Naive thymus-derived CD4-positive, alpha-beta T cell (primary cell): ENCODE measurements around the gene DMD. TPM values are rescaled to one million over a fixed set of nuclear protein-coding genes. Genes with fewer than 3 reads are reported as not detected.

Experiments used
- ATAC-seq: fragments of 150-1000 bp; cut with Tn5 transposase; 2 replicates; pipeline ENCODE4 v1.10.0; 2021; ENCODE audit warnings: mild to moderate bottlenecking, moderate library complexity
- CTCF ChIA-PET: fragments of 350-600 bp; sonication (Branson Sonifier 250); formaldehyde crosslinking; loops from one replicate; lab custom pipeline; 2021; ENCODE audit warnings: antibody characterized with exemption; lab: Charles Lee
- POLR2A ChIA-PET: fragments of 350-600 bp; sonication (Branson Sonifier 250); formaldehyde crosslinking; loops from one replicate; lab custom pipeline; 2021; ENCODE audit warnings: antibody characterized with exemption, inconsistent platforms; lab: Charles Lee
- DNase-seq, 9 donors: peaks; one replicate each; pipeline versions ENCODE4 v3.0.0 to v3.0.0-alpha.2; 2020 to 2022; ENCODE audit warnings: mixed read lengths in 1 of 9
- H3K27ac ChIP-seq: one replicate; pipeline ENCODE4 v1.7.0; 2013; ENCODE audit warnings: mild to moderate bottlenecking, low read depth, low read length, moderate library complexity
- H3K27me3 ChIP-seq, 2 donors: one replicate each; pipeline ENCODE4 v1.7.0; 2013; ENCODE audit warnings: low read length in 2 of 2, mild to moderate bottlenecking in 2 of 2, moderate library complexity in 2 of 2; ENCODE audit not compliant: control insufficient read depth in 2 of 2, insufficient read depth in 2 of 2
- H3K36me3 ChIP-seq, 3 experiments: 1 replicate in 2 of 3; 2 replicates in 1 of 3; pipeline ENCODE4 v1.7.0; 2013; ENCODE audit warnings: low read length in 3 of 3, mild to moderate bottlenecking in 3 of 3, moderate library complexity in 1 of 3; ENCODE audit not compliant: insufficient read depth in 3 of 3, control insufficient read depth in 2 of 3
- H3K4me1 ChIP-seq, 2 donors: one replicate each; pipeline ENCODE4 v1.7.0; 2013; ENCODE audit warnings: low read length in 2 of 2, mild to moderate bottlenecking in 2 of 2, moderate library complexity in 1 of 2; ENCODE audit not compliant: control insufficient read depth in 2 of 2, insufficient read depth in 2 of 2
- H3K4me3 ChIP-seq: 2 replicates; pipeline ENCODE4 v1.7.0; 2013; ENCODE audit warnings: mild to moderate bottlenecking, low read length
- H3K9me3 ChIP-seq, 3 experiments: 1 replicate in 2 of 3; 2 replicates in 1 of 3; pipeline ENCODE4 v1.7.0; 2013; ENCODE audit warnings: low read length in 3 of 3; ENCODE audit not compliant: control insufficient read depth in 2 of 3
- H3K27ac Mint-ChIP-seq, 9 donors: one replicate each; pipeline ENCODE4 v1.8.0; 2020 to 2022; ENCODE audit warnings: mixed read lengths in 9 of 9, mild to moderate bottlenecking in 8 of 9, moderate library complexity in 5 of 9, inconsistent platforms in 2 of 9
- H3K27me3 Mint-ChIP-seq, 5 donors: one replicate each; pipeline ENCODE4 v1.8.0; 2021 to 2022; ENCODE audit warnings: mixed read lengths in 5 of 5, mild to moderate bottlenecking in 1 of 5
- H3K36me3 Mint-ChIP-seq, 5 donors: one replicate each; pipeline ENCODE4 v1.8.0; 2020 to 2022; ENCODE audit warnings: mixed read lengths in 5 of 5, mild to moderate bottlenecking in 3 of 5, inconsistent platforms in 1 of 5
- H3K4me1 Mint-ChIP-seq, 7 donors: one replicate each; pipeline ENCODE4 v1.8.0; 2020 to 2022; ENCODE audit warnings: mixed read lengths in 7 of 7, mild to moderate bottlenecking in 3 of 7, inconsistent platforms in 1 of 7
- H3K4me3 Mint-ChIP-seq, 10 donors: one replicate each; pipeline ENCODE4 v1.8.0; 2020 to 2022; ENCODE audit warnings: mild to moderate bottlenecking in 10 of 10, mixed read lengths in 10 of 10, moderate library complexity in 6 of 10, inconsistent platforms in 2 of 10
- H3K9me3 Mint-ChIP-seq, 11 donors: one replicate each; pipeline ENCODE4 v1.8.0; 2020 to 2022; ENCODE audit warnings: mixed read lengths in 11 of 11, mild to moderate bottlenecking in 4 of 11, inconsistent platforms in 1 of 11, moderate library complexity in 1 of 11
- intact Hi-C, 2 donors: fragments of 100-400 bp; cut with micrococcal nuclease; formaldehyde crosslinking; loops; one replicate each; pipeline ENCODE4 v1.15.1; 2023
- polyA plus RNA-seq, 2 donors: library from polyadenylated mRNA; unstranded; fragments of 300-500 nt; fragmentation: Illumina TruSeq; gene quantifications; one replicate each; pipeline ENCODE4 v1.2.3, GENCODE V29; 2021
- total RNA-seq, 6 experiments: library from RNA in 5 of 6; stranded (reverse) in 5 of 6; gene quantifications; 1 replicate in 5 of 6; 2 replicates in 1 of 6; pipeline ENCODE4 v1.2.3 and lab custom pipeline; 2021 to 2026

The DMD gene
- total and polyA plus RNA-seq, 7 experiments from 2014 or later, result 0.02 to 4.9 (median 0.28) TPM; not detected in 3

DNA sequence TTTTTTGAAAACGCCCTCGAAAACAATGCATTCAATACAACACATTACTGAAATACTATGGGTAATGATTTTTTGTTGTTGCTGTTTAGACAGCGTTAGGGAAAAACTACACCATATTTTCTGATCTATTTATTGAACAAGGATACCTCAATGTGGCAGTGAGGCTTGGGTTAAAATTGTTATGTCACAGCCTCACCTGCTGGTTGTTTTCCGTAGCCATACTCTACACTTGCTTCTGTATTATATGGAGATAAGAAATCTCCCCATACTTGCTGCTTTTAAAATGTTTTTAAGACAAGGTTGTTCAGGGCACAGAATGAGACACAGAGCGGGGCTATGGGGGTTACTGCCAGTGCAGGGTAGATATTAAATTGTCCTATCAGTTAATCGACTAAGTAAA, 1917.9 kb downstream of the DMD start:
- POLR2A ChIA-PET, result no interaction called here
- CTCF ChIA-PET, result no interaction called here
- intact Hi-C loops, result loop anchor here in 1 of 2 donors (2.0 kb wide), 1 partner anchor 255 kb away; no protein-coding TSS in a partner anchor
- Mint-ChIP-seq H3K27ac (no peak overlapping the region), H3K4me3 (no peak overlapping the region), H3K27me3 (peaks cover 0 to 2% (median 0%) of the 10 kb centered on the region in 5 donors), H3K9me3 (no peaks in the 10 kb centered on the region), H3K4me1 (no peaks in the 10 kb centered on the region), H3K36me3 (no peaks in the 10 kb centered on the region)
- Histone ChIP-seq H3K27me3 (no peaks in the 10 kb centered on the region), H3K27ac (no peak overlapping the region), H3K4me1 (no peaks in the 10 kb centered on the region), H3K9me3 (no peaks in the 10 kb centered on the region), H3K4me3 (no peak overlapping the region), H3K36me3 (no peaks in the 10 kb centered on the region)
- no peak for ATAC-seq
- no peak for DNase-seq

DNA sequence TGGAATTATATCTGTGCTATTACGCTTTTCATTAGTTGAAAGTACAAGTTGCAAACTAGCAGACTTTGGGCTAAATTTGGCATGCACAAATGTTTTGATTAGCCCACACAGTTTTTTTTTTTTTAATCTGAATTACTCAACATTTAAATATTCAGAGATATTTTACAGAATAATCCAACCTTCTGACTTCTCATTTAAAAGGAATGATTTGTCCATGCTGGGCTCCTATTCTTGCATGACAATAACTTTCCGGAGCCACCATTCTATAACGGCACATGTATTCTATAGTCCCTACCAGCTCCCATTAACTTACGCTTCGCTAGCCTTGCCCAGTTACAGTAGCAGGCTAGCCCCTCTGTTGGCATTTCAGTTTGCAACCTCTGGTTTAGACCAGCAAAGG, 1920.2 kb downstream of the DMD start:
- no peak overlapping the region for H3K27ac Mint-ChIP-seq
- POLR2A ChIA-PET, result no interaction called here
- no peaks in the 10 kb centered on the region for H3K36me3 Mint-ChIP-seq
- no peaks in the 10 kb centered on the region for H3K4me1 Mint-ChIP-seq
- Histone ChIP-seq H3K27ac (no peak overlapping the region), H3K36me3 (no peaks in the 10 kb centered on the region), H3K4me1 (no peaks in the 10 kb centered on the region), H3K27me3 (no peaks in the 10 kb centered on the region), H3K9me3 (no peaks in the 10 kb centered on the region), H3K4me3 (no peak overlapping the region)
- H3K9me3 Mint-ChIP-seq, result no peaks in the 10 kb centered on the region
- H3K27me3 Mint-ChIP-seq, result no peaks in the 10 kb centered on the region
- ATAC-seq (no peak), DNase-seq (no peak)
- CTCF ChIA-PET, result no interaction called here
- intact Hi-C loops, result no loop called here
- no peak overlapping the region for H3K4me3 Mint-ChIP-seq

DNA sequence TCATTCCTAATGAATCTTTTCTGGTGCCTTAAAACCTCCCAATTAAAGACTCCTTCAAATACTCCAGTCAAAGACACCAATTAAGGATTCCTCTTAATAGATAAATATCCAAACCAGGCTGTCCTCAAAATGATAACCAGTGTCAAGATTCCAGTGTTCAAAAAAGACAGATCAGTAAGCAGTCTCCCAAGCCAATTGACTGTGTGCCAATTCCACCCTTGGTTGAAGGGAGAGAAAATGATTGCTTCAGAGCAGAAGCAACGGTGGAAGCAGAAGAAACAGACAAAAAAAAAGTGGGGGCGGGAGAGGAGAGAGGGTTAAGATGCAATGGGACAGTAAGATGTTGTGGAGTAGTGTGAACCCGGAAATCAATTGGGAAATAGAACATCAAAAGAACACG, 1923.5 kb downstream of the DMD start:
- Mint-ChIP-seq H3K9me3 (no peaks in the 10 kb centered on the region), H3K36me3 (no peaks in the 10 kb centered on the region), H3K4me3 (no peak overlapping the region), H3K4me1 (no peaks in the 10 kb centered on the region), H3K27me3 (peaks cover 0 to 11% (median 0%) of the 10 kb centered on the region in 5 donors), H3K27ac (no peak overlapping the region)
- ChIA-PET CTCF (no interaction called here), POLR2A (no interaction called here)
- H3K9me3 ChIP-seq, result no peaks in the 10 kb centered on the region
- intact Hi-C loops, result no loop called here
- no peak overlapping the region for H3K4me3 ChIP-seq
- H3K36me3 ChIP-seq, result no peaks in the 10 kb centered on the region
- no peak overlapping the region for H3K27ac ChIP-seq
- H3K4me1 ChIP-seq, result no peaks in the 10 kb centered on the region
- ATAC-seq, result no peak
- H3K27me3 ChIP-seq, result no peaks in the 10 kb centered on the region
- no peak for DNase-seq

DNA sequence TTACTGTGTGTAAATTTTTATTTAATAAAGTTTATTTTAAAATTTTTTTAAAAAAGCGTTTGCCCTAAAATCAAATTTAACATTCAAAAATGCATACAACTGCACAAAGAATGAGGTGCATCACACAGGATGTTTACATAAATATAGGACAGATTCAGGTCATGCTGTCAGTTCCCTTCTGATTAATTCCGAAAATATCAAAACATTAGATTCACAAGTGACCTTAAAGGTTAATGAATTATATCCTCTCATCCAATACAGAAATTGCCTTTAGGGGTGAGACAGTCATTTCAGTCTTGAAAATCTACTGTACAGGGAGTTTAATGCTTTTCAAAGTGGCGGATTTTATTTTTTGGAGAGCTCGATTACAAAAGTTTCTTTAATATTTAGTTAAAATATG, 1930.8 kb downstream of the DMD start:
- DNase-seq (no peak), ATAC-seq (no peak)
- no peaks in the 10 kb centered on the region for H3K36me3 Mint-ChIP-seq
- no peak overlapping the region for H3K4me3 ChIP-seq
- no peaks in the 10 kb centered on the region for H3K36me3 ChIP-seq
- H3K27ac Mint-ChIP-seq, result no peak overlapping the region
- H3K27ac ChIP-seq, result no peak overlapping the region
- H3K27me3 Mint-ChIP-seq, result peaks cover 0 to 11% (median 0%) of the 10 kb centered on the region in 5 donors
- no peaks in the 10 kb centered on the region for H3K9me3 ChIP-seq
- no peak overlapping the region for H3K4me3 Mint-ChIP-seq
- intact Hi-C loops, result no loop called here
- ChIA-PET CTCF (no interaction called here), POLR2A (no interaction called here)
- H3K4me1 Mint-ChIP-seq, result no peaks in the 10 kb centered on the region
- H3K27me3 ChIP-seq, result no peaks in the 10 kb centered on the region
- H3K9me3 Mint-ChIP-seq, result no peaks in the 10 kb centered on the region
- H3K4me1 ChIP-seq, result no peaks in the 10 kb centered on the region

DNA sequence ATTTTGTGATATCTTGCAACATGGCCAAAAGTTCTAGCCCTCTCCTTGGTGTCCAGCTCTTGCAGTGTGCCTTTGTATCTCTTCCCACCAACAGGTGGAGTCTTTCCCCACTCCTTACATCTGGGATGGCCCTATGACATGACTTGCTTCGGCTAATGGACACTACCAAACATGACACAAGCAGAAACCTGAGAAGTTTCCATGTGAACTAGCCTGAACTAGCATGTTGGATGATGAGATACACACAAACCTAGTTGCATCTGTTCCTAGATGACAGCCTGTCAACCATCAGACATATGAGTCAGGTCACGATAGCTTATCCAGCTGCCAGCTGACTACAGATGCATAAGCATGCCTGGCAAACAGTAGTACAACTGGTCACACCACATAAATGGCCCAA, 1932.0 kb downstream of the DMD start:
- Histone ChIP-seq H3K9me3 (no peaks in the 10 kb centered on the region), H3K27me3 (no peaks in the 10 kb centered on the region), H3K4me1 (no peaks in the 10 kb centered on the region), H3K4me3 (no peak overlapping the region), H3K27ac (no peak overlapping the region), H3K36me3 (no peaks in the 10 kb centered on the region)
- ATAC-seq (no peak), DNase-seq (no peak)
- Mint-ChIP-seq H3K27me3 (peaks cover 0 to 13% (median 0%) of the 10 kb centered on the region in 5 donors), H3K9me3 (no peaks in the 10 kb centered on the region), H3K27ac (no peak overlapping the region), H3K4me1 (no peaks in the 10 kb centered on the region), H3K36me3 (no peaks in the 10 kb centered on the region), H3K4me3 (no peak overlapping the region)
- CTCF ChIA-PET, result no interaction called here
- POLR2A ChIA-PET, result no interaction called here
- intact Hi-C loops, result no loop called here

DNA sequence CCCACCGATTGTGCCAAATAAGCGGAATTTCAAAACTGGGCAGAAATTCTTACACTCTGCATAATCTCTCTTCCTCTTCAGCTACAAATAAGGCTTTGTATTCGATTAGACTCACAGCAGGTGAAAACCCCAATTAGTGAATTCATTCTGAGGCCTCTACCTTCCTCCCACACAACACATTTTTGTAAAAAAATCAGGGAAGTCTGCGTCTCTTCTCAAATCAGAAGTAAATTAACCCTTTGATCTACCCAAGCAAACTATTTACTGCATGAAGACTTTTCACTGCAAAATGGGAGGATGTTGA, 1938.9 kb downstream of the DMD start:
- no peak overlapping the region for H3K27ac ChIP-seq
- no peak overlapping the region for H3K27ac Mint-ChIP-seq
- H3K27me3 ChIP-seq, result no peaks in the 10 kb centered on the region
- H3K4me1 ChIP-seq, result no peaks in the 10 kb centered on the region
- peaks cover 12 to 25% (median 15%) of the 10 kb centered on the region in 5 donors for H3K27me3 Mint-ChIP-seq
- no peaks in the 10 kb centered on the region for H3K36me3 ChIP-seq
- ATAC-seq, result no peak
- no peaks in the 10 kb centered on the region for H3K9me3 ChIP-seq
- no peaks in the 10 kb centered on the region for H3K36me3 Mint-ChIP-seq
- no peak for DNase-seq
- intact Hi-C loops, result no loop called here
- ChIA-PET POLR2A (no interaction called here), CTCF (no interaction called here)
- H3K9me3 Mint-ChIP-seq, result no peaks in the 10 kb centered on the region
- no peak overlapping the region for H3K4me3 ChIP-seq
- H3K4me3 Mint-ChIP-seq, result no peak overlapping the region
- no peaks in the 10 kb centered on the region for H3K4me1 Mint-ChIP-seq

DNA sequence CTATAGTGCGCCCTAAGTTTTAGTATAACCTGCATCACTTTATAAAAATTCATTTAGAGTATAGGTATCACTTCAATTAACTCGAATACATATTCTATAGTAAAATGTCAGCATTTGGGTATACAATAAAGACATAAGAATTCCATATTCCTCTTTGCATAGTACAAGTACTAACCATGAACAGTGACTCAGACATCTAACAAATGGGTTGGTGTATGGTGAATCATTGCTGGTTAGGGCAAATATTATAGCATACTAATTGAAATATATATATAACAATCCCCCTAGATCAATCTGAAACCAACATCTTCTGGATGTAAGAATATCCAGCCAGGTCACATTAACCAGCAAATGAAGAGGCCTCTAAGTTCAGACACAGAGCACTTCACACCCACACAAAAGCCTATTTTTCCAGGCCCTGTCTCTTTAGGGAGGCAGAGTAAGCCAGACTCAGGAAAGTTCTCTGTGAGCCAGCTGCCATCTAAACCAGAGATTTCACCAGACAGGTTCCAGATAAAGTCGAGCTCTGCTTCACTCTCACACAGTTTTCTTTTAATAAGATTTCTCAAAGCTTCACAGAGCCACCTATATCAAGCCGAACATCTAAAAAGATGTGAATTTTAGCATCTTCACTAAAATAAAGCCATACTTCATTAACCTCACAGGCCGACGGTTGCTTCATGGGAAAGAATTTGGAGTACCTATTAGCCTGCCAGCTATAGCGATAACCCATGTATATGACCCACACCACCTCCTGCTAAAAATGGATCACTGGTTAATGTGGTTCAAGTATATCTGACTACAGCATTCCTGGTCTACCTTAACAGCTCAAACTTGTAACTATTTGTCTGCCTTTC, 1939.5 kb downstream of the DMD start:
- Mint-ChIP-seq H3K4me3 (no peak overlapping the region), H3K36me3 (no peaks in the 10 kb centered on the region), H3K27me3 (peaks cover 12 to 25% (median 18%) of the 10 kb centered on the region in 5 donors), H3K4me1 (no peaks in the 10 kb centered on the region), H3K27ac (no peak overlapping the region), H3K9me3 (no peaks in the 10 kb centered on the region)
- Histone ChIP-seq H3K9me3 (no peaks in the 10 kb centered on the region), H3K27ac (no peak overlapping the region), H3K4me1 (no peaks in the 10 kb centered on the region), H3K27me3 (no peaks in the 10 kb centered on the region), H3K36me3 (no peaks in the 10 kb centered on the region), H3K4me3 (no peak overlapping the region)
- POLR2A ChIA-PET, result no interaction called here
- DNase-seq (no peak), ATAC-seq (no peak)
- CTCF ChIA-PET, result no interaction called here
- intact Hi-C loops, result no loop called here
